Measurements from ENCODE around the gene ASPDH.

DNA sequence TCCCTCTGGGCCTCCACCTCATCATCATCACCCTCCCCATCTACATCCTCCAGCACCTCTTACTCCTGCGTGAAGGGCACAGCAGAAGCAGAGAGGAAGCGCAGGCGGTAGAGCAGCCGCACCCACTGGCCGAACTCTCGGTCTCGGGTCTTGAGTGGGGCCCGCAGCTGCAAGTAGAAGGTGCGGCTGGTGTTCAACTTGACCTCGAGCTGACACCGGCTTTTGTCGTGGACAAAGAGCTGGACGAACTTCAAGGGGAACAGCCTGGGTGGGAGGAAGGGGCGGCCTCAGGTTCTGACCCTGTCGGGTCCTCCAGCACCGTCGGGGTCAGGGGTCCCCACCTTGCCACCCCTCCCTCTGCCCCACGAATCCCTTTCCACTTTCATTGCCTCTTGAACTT is 46.1 kb downstream of the ASPDH start:
- no peak for TF ChIP-seq EP300 (IDR thresholded peaks at IDR 0.05)
- TF ChIP-seq RFX5 (IDR thresholded peaks at IDR 0.05) = no peak
- no peak for TF ChIP-seq POLR2A (IDR thresholded peaks at IDR 0.05; ENCODE audit: low read length)
- no peak for TF ChIP-seq ZC3H11A (IDR thresholded peaks at IDR 0.05)
- TF ChIP-seq, protein P1, sequence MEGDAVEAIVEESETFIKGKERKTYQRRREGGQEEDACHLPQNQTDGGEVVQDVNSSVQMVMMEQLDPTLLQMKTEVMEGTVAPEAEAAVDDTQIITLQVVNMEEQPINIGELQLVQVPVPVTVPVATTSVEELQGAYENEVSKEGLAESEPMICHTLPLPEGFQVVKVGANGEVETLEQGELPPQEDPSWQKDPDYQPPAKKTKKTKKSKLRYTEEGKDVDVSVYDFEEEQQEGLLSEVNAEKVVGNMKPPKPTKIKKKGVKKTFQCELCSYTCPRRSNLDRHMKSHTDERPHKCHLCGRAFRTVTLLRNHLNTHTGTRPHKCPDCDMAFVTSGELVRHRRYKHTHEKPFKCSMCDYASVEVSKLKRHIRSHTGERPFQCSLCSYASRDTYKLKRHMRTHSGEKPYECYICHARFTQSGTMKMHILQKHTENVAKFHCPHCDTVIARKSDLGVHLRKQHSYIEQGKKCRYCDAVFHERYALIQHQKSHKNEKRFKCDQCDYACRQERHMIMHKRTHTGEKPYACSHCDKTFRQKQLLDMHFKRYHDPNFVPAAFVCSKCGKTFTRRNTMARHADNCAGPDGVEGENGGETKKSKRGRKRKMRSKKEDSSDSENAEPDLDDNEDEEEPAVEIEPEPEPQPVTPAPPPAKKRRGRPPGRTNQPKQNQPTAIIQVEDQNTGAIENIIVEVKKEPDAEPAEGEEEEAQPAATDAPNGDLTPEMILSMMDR (IDR thresholded peaks at IDR 0.05) = no peak
- TF ChIP-seq BHLHE40 (IDR thresholded peaks at IDR 0.05; ENCODE audit: low read depth, low read length) = no peak
- no peak for TF ChIP-seq EHMT2 (IDR thresholded peaks at IDR 0.05; ENCODE audit: low read depth)
- no peak for TF ChIP-seq HDAC2 (IDR thresholded peaks at IDR 0.05)
- TF ChIP-seq, protein P2, sequence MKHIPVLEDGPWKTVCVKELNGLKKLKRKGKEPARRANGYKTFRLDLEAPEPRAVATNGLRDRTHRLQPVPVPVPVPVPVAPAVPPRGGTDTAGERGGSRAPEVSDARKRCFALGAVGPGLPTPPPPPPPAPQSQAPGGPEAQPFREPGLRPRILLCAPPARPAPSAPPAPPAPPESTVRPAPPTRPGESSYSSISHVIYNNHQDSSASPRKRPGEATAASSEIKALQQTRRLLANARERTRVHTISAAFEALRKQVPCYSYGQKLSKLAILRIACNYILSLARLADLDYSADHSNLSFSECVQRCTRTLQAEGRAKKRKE (CRISPR knock-in tag; IDR thresholded peaks at IDR 0.05; ENCODE audit: low read depth) = no peak
- TF ChIP-seq SMC3 (IDR thresholded peaks at IDR 0.05) = no peak

Data from A549 (cell line).